ENCODE results near the gene TIMP4.
A peak's percentile ranks its signal among the peaks of the same experiment; 100 is the strongest.

TIMP4 gene

DNA sequence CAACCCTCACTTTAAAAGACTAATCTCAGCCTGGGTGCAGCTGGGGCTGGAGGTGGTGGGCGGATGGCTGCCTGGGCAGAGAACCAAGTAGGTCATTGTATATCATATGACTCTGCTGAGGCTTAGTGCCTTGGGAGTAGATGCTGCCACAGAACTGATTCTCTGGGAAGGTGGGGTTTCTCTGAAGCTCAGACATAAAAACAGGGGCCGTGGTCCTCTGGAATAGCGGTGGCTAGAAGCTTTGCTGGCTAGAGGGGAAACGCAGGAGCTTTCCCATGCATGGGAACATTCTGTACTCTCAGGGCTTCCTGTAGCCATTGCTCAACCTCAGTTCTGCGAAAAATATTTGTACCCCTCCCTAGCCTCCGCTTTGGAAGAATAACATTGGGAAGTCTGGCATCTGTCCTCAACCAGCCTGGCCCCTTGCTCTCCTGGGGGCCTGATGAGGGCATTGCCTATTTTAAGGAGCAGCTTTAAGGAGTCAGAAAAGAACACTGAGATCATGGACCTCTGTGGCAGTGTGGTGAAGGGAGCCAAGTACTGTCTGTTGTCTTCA is 14.7 kb downstream of the TIMP4 start:
- DNase-seq = no peak

- DNase-seq = no peak
Observed at GRCh38 chr3:12142476-12142875, 16.2 kb downstream of the TIMP4 start.

GRCh38 chr3:12141350-12141749 is 17.4 kb downstream of the TIMP4 start:
- no peak for DNase-seq

DNA sequence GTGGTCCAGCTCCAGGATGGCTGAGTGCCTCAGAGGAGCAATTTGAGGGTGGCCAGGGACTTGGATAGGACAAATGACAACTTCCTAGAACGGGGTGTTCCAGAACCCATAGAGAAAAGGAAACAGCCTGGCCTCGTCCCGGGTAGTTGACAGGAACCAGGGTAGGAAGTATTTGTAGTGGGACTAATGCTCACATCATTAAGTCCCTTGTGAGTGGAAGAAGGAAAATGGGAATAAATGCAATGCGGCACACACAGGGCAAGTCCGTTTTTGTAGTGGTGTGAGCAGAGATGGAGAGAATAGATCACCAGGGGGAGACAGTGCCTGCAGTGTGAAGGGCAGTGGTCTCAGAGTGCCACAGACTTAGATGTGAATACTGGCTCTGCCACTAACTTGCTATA is 19.6 kb downstream of the TIMP4 start:
- peak; percentile 31 to 40 for DNase-seq

DNA sequence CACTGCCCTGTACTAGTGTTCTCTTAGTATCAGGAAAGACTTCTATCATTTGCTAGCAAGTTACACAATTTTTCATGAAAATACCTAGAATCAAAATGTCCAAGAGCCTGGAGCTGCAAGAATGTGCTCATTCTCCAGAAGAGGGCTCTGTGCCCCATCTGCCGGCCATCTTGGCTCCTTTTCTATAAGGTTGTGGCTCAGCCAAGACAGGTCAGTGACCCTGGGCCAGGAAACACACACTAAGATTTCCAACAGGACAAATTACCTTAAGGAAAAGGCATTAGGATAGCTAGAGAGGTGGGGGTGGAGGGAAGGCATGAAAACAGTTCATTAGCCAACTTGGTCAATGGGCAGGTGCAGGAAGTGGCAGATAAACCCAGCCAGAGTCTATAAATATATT is 20.7 kb downstream of the TIMP4 start:
- peak; percentile 19 to 31 for DNase-seq

DNA sequence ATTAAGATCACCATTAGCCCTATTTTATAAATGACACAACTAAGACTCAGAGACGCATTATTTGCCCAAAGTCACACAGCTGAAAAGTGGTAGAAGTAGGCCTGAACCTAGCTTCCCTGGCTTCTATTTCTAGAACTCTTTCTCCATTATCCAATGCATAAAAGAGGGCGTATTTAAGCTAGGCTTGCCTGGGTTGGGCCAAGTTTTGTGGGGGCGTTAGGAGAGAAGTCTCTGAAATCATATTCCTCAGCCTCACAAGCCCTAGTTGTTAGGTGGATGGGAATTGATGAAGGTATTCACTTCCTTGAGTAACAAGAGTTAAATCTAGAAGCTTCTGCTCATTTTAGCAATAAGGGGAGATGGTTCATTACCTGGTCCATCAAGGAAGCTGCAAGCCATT is 22.3 kb downstream of the TIMP4 start:
- no peak for DNase-seq

- DNase-seq = peak; percentile 63 to 73
Observed at GRCh38 chr3:12135029-12135657, 23.6 kb downstream of the TIMP4 start.

- no peak for DNase-seq
Observed at GRCh38 chr3:12132881-12133280, 25.8 kb downstream of the TIMP4 start.

GRCh38 chr3:12131351-12132090 is 27.2 kb downstream of the TIMP4 start:
- DNase-seq = no peak

GRCh38 chr3:12127391-12127790 is 31.3 kb downstream of the TIMP4 start:
- no peak for DNase-seq

DNA sequence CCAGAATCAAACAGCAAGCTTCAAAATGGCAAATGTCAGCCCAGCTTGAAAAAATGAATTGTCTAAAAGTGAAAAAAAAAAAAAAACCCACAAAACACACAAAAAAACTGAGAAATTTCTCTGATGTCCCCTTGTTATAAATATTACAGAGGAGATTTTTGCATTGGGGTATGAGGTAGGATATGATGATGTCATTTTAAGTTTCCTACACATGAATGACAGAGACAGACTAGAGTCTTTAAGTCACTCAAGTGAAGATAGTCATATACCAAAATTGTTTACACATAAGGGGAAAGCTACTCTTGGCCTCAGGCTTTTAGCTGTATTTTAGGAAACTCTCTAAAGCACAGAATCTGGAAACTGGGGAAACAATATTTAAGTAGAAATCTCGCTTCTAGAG is 32.9 kb downstream of the TIMP4 start:
- DNase-seq = no peak

GRCh38 chr3:12121466-12121865 is 37.2 kb downstream of the TIMP4 start:
- no peak for DNase-seq

GRCh38 chr3:12120374-12121140 is 38.2 kb downstream of the TIMP4 start:
- no peak for DNase-seq

DNA sequence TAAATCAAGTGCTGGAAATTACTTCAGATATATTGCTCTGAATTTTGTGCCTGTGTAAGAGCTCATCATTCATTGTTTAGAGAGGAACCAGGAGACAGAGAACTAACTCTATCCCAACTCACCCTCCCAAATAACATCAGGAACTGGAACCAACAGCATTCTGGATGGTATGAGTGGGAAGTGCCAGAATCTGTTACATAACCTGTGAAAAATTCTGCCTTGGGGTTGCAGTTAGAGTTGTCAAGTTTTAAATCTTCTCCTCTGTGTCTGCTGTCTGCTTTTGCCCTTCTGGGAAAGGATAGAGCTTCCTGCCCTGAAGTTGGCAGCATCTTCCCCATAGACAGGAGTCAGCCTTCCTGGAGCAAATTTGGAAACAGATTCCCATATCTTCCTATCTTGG is 41.2 kb downstream of the TIMP4 start:
- no peak for DNase-seq

GRCh38 chr3:12116870-12117269 is 41.8 kb downstream of the TIMP4 start:
- DNase-seq = no peak

GRCh38 chr3:12115849-12116248 is 42.9 kb downstream of the TIMP4 start:
- no peak for DNase-seq

DNA sequence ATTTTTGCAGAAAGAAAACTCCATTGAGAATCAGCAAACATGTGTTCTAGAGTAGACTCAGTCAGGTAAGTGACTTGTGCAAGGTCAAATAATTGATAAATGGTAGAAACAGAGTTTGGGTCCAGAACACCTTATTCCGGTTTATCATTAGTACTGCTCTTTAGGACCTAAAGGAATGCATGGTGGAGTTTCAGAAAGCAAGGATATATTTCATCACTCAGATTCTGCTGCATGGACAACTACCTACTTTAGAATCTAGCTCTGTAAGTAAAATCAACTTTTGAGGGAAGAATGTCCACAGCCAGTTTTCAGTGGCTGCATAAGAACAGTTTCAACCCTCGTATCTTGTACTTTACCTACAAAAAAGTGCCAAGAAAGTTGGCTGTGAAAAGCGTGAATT is 43.6 kb downstream of the TIMP4 start:
- DNase-seq = no peak

DNA sequence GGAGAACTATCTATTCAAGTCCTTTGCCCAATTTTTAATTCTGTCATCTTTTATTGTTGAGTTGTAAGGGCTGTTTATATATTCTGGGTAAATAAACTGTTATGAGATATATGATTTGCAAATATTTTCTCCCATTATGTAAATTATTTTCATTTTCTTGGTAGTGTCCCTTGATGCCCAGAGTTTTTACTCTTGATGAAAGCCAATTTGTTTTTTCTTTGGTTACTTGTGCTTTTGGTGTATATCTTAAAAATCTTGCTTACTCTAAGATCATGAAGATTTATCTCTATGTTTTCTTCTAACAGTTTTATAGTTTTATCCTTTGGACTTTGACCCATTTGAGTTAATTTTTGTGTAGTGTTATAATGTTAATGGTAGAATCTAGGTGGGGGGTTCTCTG is 44.5 kb downstream of the TIMP4 start:
- no peak for DNase-seq

DNA sequence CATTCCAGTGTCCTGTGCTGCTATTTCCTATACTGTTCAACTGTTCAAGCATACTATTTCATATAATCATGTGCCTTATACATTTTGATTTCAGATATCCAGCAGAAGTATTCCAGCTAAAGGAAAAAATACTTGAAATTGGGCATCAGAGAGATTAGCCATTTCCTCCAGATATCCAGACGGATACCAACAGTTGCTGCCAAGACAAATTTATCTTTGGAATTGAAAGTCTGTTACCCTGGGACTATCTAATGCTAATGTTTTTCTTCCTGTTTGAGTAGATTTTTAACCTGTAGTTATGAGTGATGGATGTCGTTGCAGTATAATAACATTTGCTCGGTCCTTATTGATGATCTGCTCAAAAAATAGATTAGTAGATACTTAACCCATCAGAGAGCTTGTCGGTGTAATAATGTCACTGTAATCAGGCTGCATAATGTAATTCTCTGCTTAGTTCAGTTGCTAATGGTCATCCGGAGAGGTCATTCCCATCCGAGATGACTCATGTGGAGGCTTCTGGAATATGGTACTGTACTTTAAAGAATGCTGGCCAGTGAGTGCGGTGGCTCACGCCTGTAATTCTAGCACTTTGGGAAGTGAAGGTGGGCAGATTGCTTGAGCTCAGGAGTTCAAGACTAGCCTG is 51.5 kb downstream of the TIMP4 start:
- DNase-seq = no peak

All from Kasumi-1 (cell line).